HG03378 (cell line): ENCODE data around the gene LMF1.

Experiments used
- ATAC-seq: cut with Tn5 transposase; IDR thresholded peaks from one replicate; pipeline ENCODE4 v1.9.1; 2021; ENCODE audit warnings: mild to moderate bottlenecking, moderate library complexity; ENCODE audit not compliant: unreplicated experiment

The LMF1 gene

DNA sequence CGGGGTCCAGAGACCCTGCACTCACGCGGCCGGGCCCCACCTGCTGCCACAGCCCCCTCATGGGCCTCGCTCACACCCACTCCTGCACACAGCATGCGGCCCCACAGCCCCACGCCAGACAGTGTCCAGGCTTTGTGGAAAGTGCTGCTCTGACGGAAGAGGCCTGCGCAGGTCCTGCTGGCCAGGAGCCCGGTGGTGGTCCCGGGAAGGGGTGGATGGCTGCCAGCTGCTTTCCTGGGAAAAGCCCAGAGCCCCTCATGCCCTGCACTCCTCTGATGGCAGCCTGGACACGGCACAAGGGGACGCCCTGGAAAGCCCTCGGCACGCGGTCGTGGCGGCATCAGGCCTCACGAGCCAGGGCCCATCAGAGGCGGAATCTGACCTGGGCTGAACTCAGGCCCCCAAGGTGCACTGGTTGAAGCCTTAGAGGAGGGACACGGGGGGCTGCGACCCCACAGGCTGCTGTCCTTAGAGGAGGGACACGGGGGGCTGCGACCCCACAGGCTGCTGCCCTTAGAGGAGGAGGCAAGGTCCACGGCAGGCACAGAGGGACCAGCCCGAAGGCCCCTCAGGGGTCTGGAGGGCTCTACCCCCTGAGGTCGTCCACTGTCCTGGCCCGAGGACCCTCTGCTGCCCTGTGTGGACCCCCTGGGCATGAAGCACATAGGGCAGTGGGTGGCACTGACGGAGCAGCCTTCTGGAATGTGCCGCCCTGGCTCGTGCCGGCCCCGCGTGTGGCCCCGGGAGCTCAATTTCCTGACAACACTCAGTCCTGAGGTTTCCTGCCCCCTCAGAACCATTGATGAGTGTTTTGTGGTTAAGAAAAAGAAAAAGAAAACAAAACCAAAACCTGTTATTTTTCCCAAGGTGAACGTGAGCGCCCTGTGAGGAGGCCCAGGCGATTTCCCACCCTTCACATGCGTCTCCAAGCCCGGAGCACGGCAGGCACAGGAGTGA, 32.9 kb upstream of the LMF1 start:
- no peak for ATAC-seq

DNA sequence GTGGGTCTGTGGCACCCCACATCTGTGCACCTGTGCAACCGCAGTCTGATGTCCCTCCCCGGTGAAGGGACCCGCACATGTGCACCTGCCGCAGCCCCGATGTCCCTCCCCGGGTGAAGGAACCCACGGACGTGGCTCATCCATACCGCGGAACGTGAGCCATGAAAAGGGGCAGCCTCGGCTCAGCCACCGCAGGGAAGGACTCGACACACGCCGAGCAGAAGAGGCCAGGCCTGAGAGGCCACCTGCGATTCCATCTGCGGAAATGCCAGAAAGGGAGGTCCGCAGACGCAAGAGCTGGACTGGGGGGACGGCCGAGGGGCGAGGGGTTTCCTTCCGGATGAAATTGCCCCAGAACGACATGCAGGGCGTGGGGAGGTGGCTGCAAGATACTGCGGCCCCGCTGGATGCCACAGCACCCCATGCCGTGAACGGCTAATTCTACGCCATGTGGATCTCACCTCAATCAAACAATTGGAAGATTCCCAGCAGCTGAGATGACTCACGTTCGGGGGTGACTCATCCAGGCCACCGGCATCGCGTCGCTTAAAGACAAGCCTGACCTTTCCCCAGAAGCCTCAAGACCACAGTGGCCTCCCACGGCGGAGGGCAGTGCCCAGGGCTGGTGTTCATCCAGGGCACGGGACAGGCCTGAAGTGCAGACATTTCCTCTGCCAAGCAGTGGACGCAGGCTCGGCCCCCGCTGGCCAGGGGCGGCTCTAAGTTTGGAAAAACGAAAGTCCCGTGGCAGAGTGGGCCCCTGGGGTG, 31.8 kb upstream of the LMF1 start:
- no peak for ATAC-seq

DNA sequence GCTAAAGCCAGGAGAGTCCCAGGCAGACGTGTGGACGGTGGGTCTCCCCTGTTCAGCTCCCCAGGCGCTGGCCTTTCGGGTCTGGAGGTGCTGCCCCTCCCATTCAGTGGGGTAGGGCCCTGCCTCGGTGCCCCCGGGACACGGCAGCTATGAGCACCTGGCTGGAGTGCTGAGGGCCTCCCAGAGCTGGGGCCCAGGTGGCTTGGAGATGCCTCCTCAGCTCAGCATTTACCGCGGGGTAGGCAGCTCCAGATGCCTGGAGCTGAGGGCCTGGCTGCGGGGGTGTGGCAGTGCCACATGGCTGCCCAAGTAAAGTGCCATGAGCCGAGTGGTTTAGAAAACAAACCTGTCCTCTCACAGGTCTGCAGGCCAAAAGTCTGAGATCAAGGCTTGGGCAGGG, 30.3 kb upstream of the LMF1 start:
- no peak for ATAC-seq

DNA sequence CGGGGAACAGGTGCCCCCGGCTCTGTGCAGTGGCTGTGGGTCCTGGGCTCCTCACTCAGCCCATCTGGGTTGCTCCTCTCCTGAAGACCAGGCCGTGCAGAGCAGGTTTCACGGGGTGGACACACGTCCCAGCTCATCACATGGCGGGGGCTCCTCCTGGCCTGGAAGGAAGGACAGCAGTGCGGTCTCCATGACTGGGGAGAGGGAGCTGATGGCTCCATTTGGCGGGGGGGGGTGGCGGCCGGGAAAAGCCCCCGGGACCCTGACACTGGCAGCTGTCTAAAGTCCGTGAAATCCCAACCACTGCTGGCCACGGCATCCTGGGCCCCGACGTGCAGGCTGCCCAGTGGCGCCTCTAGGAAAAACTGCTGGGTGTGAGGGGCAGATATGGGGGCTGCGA, 29.8 kb upstream of the LMF1 start:
- ATAC-seq: no peak

DNA sequence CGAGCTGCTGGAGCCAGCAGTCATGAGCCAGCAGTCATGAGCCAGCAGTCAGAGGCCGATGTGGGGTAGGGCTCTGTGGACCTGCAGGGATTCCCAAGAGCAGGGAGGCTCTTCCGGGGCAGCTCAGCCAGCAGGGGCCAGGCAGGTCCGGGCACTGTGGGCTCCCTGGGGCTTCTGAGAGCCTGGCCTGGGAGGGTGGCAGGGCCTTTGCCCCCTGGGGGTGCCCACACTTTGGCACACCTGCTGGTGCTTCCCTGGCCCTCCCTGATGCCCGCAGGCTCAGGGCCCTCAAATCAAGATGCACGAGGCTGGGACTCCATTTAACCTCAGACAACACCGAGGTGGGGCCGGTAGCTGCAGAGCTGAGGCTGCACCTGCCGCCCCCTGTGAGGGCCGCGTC, 28.9 kb upstream of the LMF1 start:
- no peak for ATAC-seq

DNA sequence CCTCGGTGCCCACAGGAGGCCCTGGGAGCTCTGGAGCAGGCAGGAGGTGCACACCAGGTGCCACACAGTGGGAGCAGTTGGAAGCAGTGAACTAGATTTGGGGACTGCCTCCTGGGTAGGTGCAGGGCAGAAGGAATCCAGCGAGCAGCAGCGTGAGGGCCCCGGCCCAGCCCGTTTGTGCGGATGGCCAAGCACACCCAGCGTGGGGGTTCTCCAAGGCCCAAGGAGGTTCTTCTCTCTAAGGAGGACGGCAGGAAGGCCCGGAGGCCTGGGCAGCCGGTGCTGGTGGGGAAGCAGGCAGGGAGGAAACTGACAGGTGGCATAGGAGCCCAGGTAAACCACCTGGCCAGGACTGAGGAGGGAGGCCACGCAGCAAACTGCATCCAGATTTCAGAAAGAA, 27.8 kb upstream of the LMF1 start:
- ATAC-seq: no peak

DNA sequence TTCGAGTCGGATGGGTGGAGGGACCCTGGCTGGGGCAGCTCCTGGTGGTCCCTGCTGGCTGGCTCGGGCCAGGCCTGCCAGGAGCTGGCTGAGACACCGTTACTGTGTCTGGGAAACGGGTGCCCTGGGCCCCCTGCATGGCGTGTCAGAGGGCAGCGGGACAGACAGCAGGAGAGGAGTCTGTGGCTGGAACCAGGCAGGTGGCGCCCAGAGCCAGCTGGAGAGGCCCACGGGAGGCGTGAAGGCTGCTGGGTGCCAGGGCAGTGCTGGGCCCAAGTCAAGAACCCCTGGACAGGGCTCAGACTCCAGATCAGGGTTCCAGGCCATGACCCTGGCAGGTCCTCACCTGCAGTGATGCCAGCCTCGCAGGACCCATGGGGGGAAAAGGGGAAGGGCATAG, 27.4 kb upstream of the LMF1 start:
- ATAC-seq: no peak

DNA sequence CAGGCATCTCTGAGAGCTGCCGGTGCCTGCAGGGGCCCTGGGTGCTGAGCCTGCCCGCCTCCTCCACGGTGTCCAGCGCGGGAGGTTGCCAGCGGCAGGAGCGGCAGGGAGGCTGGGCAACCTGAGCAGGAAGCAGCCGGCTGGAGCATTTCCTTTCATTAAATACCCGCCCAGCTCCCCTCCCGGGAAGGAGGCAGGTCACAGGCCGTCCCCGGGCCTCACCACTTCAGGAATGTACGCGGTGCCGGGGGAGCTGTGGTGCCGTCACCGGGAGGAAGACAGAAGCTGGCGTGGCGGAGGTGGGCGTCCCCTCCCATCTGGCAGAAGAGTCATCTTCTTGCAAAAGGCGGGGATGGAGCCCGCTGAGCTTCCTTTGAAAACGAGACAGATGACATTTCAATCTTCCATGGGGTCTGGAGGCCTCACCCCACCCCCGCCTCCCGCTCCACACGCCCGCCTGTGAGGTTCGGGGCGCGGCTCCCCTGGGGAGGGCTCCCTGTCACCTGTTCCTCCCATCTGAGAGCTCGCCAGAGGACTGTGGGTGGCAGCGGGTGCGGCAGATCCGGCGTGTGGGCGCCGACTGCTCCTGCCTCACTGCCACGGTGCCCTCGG, 26.8 kb upstream of the LMF1 start:
- no peak for ATAC-seq

DNA sequence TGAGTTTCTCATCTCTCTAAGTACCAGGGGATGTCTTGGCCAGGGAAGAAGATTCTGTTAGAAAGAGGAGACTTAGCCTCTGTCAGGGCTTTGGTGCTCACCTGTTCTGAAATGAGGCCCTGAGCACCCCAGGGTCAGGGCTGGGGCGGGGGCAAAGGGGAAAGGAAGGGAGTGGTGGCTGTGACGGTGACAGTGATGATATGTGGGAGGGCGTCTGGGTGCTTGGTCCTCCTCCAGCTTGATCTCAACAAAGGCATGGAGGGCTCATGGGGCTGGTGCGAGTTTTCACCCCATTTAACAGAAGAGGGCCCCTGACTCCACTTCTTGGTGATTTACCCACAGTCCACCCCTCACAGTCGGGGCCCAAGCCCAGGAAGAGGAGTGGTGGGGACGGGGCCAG, 25.9 kb upstream of the LMF1 start:
- ATAC-seq: no peak

DNA sequence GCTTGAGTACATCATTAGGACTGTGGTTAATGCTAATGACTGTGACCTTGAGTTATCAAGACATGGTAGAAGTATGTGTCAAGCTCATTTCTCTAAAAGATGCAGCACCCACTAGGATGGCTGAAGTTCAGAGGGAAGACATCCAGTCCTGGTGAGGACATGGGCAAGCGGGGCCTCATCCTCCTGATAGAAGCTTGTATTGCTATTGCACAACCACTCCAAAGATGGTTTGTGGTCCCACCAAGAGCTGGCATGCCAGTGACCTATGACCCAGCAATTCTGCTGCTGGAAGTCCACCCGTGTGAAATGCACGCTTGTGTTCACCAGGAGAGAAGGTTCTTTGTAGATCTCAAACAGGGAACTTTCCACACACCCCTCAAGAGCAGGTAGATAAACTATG, 25.0 kb upstream of the LMF1 start:
- ATAC-seq: no peak

DNA sequence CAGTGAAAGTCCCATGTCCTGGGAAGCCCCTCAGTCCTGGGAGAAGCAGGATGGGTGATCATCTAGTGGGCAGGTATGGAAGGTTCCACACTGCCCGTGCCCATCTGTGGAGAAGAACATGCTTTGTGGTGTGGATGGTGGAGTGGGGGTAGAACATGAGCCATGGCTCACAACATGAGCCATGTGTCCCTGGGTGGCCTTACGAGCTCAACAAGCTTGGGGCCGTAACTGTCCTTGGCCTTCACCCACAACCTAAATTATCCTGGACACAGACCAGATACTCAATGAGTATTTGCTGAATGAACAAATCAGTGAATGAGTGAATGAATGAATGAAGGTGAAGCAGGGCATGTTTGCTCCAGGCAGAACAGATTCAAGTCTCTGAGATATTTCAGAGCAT, 24.3 kb upstream of the LMF1 start:
- ATAC-seq: no peak

DNA sequence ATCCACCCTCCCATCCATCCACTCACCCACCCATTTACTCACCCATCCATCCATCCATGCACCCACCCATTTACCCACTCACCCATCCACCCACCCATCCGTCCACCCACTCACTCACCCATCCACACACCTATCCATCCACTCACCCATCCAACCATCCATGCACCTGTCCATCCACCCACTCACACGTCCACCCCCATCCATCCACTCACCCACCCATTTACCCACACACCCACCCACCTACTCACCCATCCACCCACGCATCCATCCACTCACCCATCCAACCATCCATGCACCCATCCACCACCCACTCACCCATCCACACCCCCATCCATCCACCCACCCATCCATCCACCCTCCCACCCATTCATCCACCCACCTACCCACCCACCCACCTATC, 22.9 kb upstream of the LMF1 start:
- ATAC-seq: no peak

DNA sequence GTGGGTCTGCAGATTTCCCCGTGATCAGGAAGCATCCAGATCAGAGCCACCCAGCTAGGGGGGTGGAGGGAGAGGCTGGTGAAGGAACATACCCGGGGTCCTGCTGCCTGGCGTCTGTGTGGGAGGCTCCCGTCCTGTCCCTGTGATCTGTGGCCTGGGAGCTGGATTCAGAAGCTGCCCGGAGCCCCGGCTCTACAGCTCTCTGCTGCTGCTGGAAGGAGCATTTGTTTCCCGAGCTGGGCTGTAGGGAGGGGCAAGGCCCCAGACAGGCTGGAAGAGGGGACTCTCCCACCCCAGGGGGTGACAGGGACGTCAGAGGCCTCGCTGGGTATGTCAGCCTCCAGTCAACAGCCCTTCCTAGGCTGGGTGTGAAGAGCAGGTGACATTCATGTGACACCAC, 21.0 kb upstream of the LMF1 start:
- no peak for ATAC-seq

DNA sequence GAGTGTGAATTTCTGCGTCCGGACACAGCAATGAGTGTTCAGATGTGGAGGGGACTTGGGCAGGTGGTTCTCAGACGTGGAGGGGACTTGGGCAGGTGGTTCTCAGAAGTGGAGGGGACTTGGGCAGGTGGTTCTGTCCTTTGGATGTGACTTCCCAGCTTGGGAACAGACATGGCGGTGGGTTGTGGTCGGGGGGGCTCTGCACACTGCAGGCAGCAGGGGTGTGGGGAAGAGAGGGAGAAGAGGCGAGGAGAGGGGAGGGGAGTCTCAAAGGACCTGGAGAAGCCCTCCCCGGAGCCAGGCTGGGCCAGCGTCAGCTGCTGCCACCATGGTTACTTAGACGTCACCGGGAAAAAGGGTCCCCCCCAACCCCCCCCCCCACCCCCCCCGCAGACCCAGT, 20.6 kb upstream of the LMF1 start:
- no peak for ATAC-seq

DNA sequence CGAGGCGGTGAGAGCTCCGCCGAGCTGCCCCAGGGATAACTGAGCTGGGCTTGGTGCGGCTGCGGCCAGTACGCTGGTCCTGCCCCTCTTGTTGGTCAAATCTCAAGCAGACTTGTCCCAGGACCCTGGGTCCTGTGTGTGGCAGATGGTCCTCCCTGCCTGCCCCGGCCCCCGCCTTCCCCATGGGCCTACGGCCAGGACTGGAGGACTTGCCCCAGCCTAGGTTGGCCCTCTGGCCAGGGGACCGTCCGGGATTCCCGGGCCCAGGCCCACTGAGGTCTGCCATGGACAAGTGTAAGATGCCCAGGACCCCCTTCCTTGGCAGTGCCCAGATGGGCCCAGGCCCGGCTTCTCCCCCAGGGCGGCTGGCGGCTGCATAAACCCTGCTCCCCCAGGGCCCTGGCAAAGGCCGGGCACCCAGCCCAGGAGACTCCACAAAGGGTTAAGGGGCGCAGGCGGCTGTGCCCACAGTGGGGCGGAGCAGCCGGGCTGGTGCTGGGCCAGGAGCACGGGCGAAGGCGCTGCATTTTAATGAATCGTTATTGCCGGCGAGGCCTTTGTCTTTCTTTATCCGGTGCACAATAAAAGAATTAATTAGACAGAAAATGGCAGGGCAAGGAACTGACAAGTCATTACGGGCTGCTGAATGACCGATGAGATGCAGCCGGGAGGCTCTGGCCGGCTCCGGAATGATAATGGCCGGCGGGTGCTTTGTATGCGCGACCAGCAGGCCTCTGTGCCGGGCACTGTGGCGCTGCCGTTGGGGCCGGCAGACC, 19.9 kb upstream of the LMF1 start:
- no peak for ATAC-seq

DNA sequence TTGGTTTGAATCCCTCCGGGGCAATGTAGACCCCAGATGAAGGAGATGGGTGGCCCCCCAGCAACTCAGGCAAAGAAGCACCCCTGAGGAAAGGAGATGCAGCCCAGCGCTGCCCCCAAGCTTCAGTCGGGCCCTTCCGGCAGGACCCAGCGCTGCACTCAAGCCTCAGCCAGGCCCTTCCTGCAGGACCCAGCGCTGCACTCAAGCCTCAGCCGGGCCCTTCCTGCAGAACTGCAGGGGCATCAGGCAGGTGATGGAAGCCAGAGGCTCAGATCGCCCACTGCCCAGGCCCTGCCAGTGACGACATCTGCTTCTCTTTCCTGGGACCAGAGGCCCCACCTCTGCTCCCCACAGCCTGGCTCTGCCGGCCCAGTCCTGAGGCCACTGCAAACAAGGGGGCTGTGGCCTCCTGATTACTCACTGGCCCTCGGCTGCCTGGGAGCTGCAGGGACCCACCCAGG, 18.6 kb upstream of the LMF1 start:
- ATAC-seq: no peak

DNA sequence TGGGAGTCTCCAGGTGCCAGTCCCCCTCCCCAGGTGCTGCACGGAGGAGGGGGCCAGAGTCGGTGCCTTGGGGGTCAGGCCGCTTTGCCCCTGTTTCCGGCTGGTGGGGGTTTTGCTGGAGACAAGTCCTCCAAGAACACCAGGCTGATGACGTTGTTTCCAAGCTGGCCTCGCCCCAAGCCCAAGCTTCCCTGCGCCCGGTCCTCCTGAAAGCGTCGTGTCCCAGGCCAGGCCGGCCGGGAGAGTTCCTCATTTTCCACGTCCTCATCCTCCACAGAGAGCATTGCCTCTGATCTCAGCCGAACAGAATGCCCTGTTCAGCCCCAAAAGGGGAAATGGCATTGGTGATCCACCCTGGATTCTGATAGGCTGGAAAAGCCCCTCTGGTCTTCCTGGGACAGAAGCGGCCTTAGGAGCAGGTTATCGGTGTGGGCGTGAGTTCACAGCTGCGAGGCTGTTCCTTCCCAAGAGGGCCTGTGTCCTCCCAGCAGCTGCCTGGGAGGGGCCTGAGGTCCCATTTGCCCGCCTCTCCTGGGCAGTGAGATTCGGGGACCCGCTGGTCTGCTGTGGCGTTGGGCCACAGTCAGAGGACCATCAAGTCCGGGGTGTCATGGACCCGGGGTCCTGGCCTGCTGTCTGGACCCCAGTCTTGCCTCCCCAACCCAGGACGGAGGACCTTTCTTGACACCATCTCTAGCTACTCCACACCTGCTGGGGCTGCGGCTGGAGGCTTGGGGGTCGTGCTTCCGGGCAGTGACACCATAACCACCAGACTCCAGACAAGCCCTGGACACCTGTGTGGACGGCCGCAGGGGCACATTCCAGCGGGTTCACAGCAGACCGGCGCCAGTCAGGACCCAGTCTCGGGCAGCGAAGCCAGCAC, 17.9 kb upstream of the LMF1 start:
- ATAC-seq: no peak

DNA sequence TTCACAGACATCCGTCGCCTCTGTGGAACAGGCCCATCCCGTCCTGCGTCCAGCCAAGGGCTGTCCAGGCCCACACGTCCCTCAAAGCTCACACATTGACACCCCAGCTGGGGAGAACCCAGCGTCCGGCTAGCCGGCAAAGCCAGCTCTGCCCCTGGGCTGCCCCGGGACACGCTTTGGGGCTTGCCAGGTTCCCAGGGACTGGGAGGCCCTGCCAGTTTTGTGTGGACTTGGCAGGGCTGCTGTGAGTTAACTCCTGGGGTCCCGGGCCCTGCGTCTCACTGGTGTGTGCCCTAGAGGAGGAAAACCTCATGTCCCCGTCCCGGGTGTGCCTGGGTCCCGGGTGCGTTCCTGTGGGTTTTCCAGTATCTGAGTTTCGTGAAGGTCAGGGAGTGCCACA, 17.1 kb upstream of the LMF1 start:
- ATAC-seq: no peak

DNA sequence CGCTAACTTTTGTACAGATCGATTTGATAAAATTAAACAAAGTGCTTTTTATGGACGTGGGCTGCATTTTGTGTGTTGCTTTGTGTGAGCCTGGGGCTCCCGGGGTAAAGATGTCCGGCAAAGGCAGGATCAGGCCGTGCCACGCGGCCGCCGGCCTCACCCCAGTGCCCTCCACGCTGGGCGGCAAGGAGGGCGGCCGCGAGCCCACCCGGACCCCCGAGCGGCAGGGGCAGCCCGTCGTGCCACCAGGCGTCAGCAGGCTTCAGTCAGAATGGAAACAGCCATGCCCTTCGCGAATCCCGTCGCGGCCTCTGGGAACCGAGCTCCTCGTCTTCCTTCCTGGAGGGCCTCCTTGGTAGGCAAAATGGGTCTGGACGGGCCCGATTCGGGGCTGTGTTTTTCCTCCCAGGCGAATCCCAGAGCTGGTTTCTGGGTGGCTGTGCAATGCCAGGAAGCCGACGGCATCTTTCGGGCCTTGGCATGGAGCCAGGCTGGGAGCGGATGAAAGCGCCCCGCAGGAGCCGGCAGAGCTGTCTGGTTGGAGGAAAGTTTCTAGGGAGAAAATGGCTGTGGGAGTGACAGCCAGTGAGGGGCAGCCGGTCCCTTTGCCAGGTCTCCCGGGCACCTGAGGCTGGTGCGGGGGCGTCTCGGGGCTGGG, 16.3 kb upstream of the LMF1 start:
- ATAC-seq: no peak
